Parathyroid adenoma (tissue), 2 donors: ENCODE data around the gene CNNM4.

ENCODE experiments used
- H2AFZ ChIP-seq: fragments of 300-600 bp; sonication (generic); one replicate; pipeline ENCODE4 v1.7.0; 2017; ENCODE audit warnings: antibody characterized with exemption, mild to moderate bottlenecking
- H3K27ac ChIP-seq: fragments of 300-600 bp; sonication (generic); one replicate; pipeline ENCODE4 v1.7.0; 2017
- H3K27me3 ChIP-seq: fragments of 300-600 bp; sonication (generic); one replicate; pipeline ENCODE4 v1.7.0; 2017; ENCODE audit warnings: low read length; ENCODE audit not compliant: control insufficient read depth, insufficient read depth
- H3K36me3 ChIP-seq: fragments of 300-600 bp; sonication (generic); one replicate; pipeline ENCODE4 v1.7.0; 2017; ENCODE audit warnings: low read length; ENCODE audit not compliant: control insufficient read depth, insufficient read depth
- H3K4me1 ChIP-seq: fragments of 300-600 bp; sonication (generic); one replicate; pipeline ENCODE4 v1.7.0; 2017; ENCODE audit warnings: control low read depth
- H3K4me2 ChIP-seq: fragments of 300-600 bp; sonication (generic); one replicate; pipeline ENCODE4 v1.7.0; 2017; ENCODE audit warnings: low read length
- H3K4me3 ChIP-seq: fragments of 300-600 bp; sonication (generic); one replicate; pipeline ENCODE4 v1.7.0; 2017; ENCODE audit warnings: low read depth, low read length
- H3K79me2 ChIP-seq: fragments of 300-600 bp; sonication (generic); one replicate; pipeline ENCODE4 v1.7.0; 2017; ENCODE audit warnings: control low read depth
- H3K9ac ChIP-seq: fragments of 300-600 bp; sonication (generic); one replicate; pipeline ENCODE4 v1.7.0; 2017; ENCODE audit warnings: mild to moderate bottlenecking
- H3K9me3 ChIP-seq: fragments of 300-600 bp; sonication (generic); one replicate; pipeline ENCODE4 v1.7.0; 2017; ENCODE audit warnings: low read length; ENCODE audit not compliant: control insufficient read depth
- CTCF ChIP-seq: fragments of 300-600 bp; sonication (generic); IDR thresholded peaks from one replicate; pipeline ENCODE4 v1.7.0; 2017; ENCODE audit warnings: antibody characterized with exemption, mild to moderate bottlenecking
- donor health status: primary hyperparathyroidism.

Gene CNNM4

DNA sequence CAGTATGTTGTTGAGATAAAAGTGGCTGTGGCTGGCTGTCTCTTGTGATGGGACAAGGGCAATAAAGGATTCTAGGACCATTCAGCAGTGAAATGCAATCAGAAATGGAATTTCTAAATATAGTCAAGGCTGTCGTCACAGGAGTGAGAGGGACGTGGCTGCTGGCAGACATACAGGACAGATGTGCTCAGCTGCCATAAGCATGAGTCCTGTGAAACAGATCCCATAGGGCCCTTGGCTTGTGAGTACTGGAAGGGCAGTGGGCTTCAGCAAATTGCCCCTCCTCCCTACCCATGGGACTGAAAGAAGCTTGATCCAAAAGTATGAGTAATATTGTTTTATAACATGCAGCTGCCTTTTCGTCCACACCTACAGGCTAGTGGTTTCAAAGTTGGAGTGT, 51.2 kb downstream of the CNNM4 start:
- no peak overlapping the region for H3K27ac ChIP-seq
- no peaks in the 10 kb centered on the region for H3K27me3 ChIP-seq
- H3K36me3 ChIP-seq = no peaks in the 10 kb centered on the region
- no peak overlapping the region for H2AFZ ChIP-seq
- H3K4me1 ChIP-seq = peaks cover 3% of the 10 kb centered on the region
- no peak for TF ChIP-seq CTCF
- no peak overlapping the region for H3K4me2 ChIP-seq
- no peak overlapping the region for H3K4me3 ChIP-seq
- no peaks in the 10 kb centered on the region for H3K9me3 ChIP-seq
- H3K79me2 ChIP-seq = no peaks in the 10 kb centered on the region
- no peak overlapping the region for H3K9ac ChIP-seq

- Histone ChIP-seq H3K79me2 (peaks cover 15% of the 10 kb centered on the region), H2AFZ (no peak overlapping the region), H3K4me3 (no peak overlapping the region), H3K4me1 (peaks cover 16% of the 10 kb centered on the region), H3K36me3 (no peaks in the 10 kb centered on the region), H3K4me2 (no peak overlapping the region), H3K27me3 (no peaks in the 10 kb centered on the region), H3K27ac (no peak overlapping the region), H3K9me3 (no peaks in the 10 kb centered on the region), H3K9ac (no peak overlapping the region)
- TF ChIP-seq CTCF = no peak
Measured at GRCh38 chr2:96813656-96814055, 53.0 kb downstream of the CNNM4 start.

DNA sequence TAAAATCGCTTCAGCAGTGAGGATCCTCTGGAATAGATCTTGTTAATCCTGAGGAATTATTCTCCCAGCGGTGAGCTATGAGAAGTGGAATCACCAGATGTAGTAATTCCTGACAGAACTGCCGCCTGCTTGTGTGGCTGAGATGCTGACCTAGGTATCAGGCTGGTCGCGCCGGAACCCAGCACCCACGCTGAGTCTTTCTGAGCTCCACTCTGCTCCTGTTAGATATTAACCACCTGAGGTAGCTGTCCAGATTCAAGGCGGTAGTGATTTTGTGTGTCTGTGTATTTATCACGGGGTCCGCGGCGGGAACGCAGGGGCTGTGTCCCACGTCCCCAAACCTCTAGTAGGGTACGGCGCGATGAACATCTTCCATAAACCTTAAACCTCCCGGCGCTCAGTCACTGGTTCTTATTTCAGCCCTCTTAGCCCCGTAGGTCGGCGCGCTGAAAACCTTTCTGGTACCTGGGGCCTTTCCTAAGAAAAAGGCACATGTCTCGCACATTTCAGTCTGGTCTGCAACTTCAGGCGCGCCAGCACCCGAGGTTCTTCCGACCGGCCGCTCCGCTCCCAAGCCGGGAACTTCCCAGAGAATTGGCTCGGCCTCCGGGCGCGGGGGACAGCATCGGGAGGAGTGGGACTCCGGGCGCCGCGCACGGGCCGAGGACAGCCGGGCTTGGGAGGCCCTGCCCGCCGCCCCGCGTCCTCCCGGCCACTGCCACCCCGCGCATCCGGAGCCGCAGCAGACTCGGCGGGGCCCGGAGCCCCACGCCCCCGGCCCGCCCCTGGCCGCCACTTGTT, 54.8 kb downstream of the CNNM4 start:
- H3K9me3 ChIP-seq = no peaks in the 10 kb centered on the region
- H3K79me2 ChIP-seq = peaks cover 34% of the 10 kb centered on the region
- H3K9ac ChIP-seq = no peak overlapping the region
- peak overlapping the region; percentile 78 for H3K4me3 ChIP-seq
- H3K36me3 ChIP-seq = no peaks in the 10 kb centered on the region
- peak overlapping the region; percentile 77 for H3K4me2 ChIP-seq
- peak overlapping the region; percentile 89 for H3K27ac ChIP-seq
- H3K4me1 ChIP-seq = peaks cover 25% of the 10 kb centered on the region
- H3K27me3 ChIP-seq = no peaks in the 10 kb centered on the region
- peak overlapping the region; percentile 91 for H2AFZ ChIP-seq
- no peak for TF ChIP-seq CTCF

DNA sequence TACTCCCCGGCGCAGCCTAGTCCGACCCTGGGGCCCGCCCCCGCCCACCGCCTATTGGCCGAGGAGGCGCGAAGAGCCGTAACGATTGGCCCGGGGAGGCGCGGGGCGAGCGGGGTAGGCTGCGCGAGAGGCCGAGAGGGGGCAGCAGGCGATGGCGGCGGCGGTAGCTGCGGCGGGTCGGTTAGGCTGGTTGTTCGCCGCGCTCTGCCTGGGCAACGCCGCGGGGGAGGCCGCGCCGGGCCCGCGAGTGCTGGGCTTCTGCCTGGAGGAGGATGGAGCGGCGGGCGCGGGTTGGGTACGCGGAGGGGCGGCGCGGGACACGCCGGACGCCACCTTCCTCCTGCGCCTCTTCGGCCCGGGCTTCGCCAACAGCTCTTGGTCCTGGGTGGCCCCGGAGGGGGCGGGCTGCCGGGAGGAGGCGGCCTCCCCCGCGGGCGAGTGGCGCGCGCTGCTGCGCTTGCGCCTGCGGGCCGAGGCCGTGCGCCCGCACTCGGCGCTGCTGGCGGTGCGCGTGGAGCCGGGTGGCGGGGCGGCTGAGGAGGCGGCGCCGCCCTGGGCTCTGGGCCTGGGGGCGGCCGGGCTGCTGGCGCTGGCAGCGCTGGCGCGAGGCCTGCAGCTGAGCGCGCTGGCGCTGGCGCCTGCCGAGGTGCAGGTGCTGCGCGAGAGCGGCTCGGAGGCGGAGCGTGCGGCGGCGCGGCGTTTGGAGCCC, 55.6 kb downstream of the CNNM4 start, which contains the start of gene CNNM3:
Gene CNNM3, plus strand, starts transcription at position 142 of the 709 bp plus-strand sequence. Its CDS starts 10 bp downstream, at position 152.
- Histone ChIP-seq H3K79me2 (peaks cover 34% of the 10 kb centered on the region), H3K4me2 (peak within 1 kb of the TSS; percentile 97), H3K27me3 (no peaks in the 10 kb centered on the region), H3K4me3 (peak within 1 kb of the TSS; percentile 78), H2AFZ (peak within 1 kb of the TSS; percentile 91), H3K36me3 (no peaks in the 10 kb centered on the region), H3K27ac (peak within 1 kb of the TSS; percentile 89), H3K9ac (no peak within 1 kb of the TSS), H3K4me1 (peaks cover 25% of the 10 kb centered on the region), H3K9me3 (no peaks in the 10 kb centered on the region)
- TF ChIP-seq CTCF = peak; percentile 85
